Measurements from ENCODE around the gene ZNF579.
"Not testable (repeated sequence)": the region's sequence is repeated elsewhere in the genome, so short reads cannot be mapped to it uniquely, and the experiment has no call there.

The ZNF579 gene

DNA sequence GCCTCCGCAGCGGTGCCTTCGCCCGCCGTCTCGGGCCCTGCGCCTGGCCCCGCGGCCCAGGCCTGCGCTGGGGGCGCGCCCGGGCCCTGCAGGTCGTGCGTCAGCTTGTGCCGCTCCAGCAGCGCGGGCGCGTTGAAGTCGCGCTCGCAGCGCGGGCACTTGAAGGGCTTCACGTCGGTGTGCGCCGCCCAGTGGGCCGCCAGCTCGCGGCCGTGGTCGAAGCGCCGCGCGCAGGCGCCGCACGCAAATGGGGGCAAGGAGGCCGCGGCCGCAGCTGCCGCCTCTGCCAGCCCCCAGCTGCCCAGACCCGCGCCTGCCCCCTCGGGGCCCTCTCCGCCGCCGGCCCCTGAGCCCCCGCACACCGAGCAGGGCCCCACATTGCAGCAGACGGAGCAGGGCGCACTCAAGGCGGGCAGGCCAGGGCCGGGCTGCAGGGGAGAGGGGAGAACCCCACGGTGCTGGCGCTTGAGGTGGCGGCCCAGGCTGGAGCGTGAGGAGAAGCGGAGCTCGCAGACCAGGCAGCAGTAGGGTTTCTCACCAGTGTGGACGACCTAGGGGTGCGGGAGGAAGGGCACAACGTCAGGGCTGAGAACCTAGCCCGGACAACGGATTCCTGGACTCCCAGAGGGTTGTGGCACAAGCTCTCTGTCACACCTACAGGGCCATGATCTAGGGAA lies 12.6 kb upstream of the ZNF579 start:
- no peak for DNase-seq (ENCODE audit: low read depth in 2 of 2)

- DNase-seq (ENCODE audit: low read depth in 2 of 2) = no peak
These were observed 11.9 kb upstream of the ZNF579 start for GRCh38 chr19:55592391-55593090.

GRCh38 chr19:55591555-55591954 lies 10.9 kb upstream of the ZNF579 start:
- no peak for DNase-seq (ENCODE audit: low read depth in 2 of 2)

DNA sequence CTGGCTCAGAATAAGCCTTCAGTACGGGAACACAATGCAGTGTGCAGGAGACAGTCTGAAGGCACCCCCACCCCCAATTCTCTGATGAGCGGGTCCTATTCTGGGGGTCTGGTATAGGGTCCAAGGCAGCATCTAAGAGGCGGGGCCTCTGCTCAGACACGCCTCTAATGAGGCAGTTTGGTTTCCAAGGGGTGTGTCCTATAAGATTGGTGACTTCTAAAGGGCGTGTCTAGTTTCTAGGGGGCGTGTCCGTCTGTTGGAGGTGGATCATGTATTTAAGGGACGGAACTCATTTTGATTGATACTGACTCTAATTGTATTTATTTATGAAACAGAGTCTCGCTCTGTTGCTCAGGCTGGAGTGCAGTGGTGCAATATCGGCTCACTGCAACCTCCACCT lies 10.0 kb upstream of the ZNF579 start:
- no peak for DNase-seq (ENCODE audit: low read depth in 2 of 2)

- no peak for DNase-seq (ENCODE audit: low read depth in 2 of 2)
These were observed 9.5 kb upstream of the ZNF579 start for GRCh38 chr19:55590109-55590508.

DNA sequence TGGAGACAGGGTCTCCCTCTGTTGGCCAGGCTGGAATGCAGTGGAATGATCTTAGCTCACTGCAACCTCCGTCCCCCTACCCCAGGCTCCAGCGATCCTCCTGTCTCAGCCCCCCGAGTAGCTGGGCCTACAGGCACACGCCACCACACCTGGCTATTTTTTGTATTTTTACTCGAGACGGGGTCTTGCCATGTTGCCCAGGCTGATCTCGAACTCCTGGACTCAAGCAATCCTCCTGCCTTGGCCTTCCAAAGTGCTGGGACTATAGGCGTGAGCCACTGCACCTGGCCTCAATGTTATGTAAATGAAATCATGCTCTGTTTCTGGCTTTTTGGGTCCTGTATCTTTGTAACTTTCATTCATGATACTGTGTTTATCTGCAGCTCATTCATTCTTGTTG lies 8.1 kb upstream of the ZNF579 start:
- no peak for DNase-seq (ENCODE audit: low read depth in 2 of 2)

GRCh38 chr19:55586976-55587668 lies 6.5 kb upstream of the ZNF579 start:
- peak; percentile 75 to 78 for DNase-seq (ENCODE audit: low read depth in 2 of 2)

DNA sequence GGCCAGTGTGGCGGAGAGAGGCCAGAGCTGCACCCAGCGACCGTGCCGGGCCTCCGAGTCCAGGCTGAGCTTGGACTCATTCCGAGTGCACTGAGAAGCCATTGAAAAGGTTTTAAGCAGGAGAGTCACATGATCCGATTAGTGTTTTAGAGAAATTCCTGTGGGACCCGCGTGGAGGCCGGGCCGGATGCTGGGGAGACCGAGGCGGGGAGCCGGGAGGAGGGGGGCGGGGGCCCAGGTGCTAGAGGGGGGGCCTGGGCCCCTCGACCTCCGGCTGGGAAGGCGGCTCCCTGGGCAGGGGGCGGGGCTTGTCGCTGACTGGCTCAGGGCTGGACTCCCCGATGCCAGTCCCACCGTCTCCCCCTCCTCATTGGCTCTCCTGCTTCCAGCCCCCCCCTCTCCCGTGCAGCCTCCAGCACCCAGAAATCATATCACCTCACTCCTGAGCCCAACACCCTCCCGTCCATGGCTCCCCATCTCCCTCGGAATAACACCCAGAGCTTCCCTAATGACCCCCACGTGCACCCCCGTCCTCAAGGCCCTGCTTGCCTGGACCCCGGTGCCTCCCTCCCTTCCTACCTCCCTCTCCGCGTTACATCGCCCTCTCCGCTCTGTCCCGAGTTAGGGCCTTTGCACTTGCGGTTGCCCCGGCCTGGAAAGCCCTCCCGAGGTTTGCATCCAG lies 5.2 kb upstream of the ZNF579 start:
- DNase-seq (ENCODE audit: low read depth in 2 of 2) = peak; percentile 72 to 74

DNA sequence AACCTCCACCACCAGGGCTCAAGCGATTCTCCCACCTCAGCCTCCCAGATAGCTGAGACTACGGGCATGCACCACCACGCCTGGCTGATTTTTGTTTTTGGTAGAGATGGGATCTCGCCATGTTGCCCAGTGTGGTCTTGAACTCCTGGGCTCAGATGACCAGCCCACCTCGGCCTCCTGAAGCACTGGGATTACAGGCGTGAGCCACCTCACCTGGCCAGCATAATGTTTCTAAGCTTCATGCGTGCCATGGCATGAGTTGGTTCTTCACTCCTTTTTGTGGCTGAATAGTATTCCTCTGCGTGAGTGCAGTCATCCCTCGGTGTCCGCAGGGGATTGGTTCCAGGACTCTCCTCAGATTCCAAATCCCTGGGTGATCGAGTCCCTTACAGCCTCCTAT lies 4.2 kb upstream of the ZNF579 start:
- no peak for DNase-seq (ENCODE audit: low read depth in 2 of 2)

DNA sequence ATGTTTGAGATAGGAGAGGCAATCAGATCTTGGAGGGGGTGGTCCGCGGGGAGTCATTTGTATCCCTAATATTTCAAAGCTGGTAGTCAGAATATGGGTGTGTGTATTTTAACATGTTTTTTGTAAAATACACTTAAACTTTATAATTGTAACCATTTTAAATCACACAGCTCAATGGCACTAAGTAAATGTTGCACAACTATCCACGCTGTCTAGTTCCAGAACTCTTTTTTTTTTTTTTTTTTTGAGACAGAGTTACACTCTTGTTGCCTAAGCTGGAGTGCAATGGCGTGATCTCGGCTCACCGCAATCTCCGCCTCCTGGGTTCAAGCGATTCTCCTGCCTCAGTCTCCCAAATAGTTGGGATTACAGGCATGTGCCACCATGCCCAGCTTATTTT lies 3.2 kb upstream of the ZNF579 start:
- not testable (repeated sequence) for DNase-seq (ENCODE audit: low read depth in 2 of 2)

DNA sequence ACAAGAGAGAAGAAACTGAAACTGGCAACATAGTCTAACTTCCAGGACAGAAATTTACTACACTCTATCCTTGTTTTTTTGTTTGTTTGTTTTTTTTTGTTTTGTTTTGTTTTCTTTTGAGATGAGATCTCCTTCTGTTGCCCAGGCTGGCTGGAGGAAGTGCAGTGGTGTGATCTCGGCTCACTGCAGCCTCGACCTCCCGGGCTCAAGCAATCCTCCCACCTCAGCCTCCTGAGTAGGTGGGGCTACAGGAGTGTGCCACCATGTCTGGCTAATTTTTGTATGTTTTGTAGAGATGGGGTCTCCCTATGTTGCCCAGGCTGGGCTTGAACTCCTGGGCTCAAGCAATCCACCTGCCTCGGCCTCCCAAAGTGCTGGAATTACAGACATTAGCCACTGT lies 1.6 kb upstream of the ZNF579 start:
- DNase-seq (ENCODE audit: low read depth in 2 of 2) = not testable (repeated sequence)

DNA sequence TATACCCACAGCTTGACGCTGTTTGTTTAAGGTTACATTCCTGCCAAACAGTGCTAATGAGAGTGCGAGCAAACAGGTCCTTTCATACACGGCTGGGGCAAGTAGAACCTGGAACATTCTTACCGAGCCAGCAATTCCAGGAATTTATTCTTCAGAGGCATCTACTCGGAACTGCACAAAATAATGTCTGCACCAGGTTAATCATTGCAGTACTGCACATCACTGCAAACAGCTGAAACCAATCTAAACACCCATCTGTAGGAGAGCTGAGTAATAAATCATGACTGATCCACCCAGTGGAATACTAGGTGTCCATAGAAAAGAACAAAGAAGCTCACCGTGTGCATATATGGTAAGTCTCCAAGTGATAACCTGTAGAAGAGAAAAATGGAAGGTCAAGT lies 1.2 kb upstream of the ZNF579 start:
- no peak for DNase-seq (ENCODE audit: low read depth in 2 of 2)

- no peak for DNase-seq (ENCODE audit: low read depth in 2 of 2)
These were observed 636 bp upstream of the ZNF579 start for GRCh38 chr19:55581145-55581822.

DNA sequence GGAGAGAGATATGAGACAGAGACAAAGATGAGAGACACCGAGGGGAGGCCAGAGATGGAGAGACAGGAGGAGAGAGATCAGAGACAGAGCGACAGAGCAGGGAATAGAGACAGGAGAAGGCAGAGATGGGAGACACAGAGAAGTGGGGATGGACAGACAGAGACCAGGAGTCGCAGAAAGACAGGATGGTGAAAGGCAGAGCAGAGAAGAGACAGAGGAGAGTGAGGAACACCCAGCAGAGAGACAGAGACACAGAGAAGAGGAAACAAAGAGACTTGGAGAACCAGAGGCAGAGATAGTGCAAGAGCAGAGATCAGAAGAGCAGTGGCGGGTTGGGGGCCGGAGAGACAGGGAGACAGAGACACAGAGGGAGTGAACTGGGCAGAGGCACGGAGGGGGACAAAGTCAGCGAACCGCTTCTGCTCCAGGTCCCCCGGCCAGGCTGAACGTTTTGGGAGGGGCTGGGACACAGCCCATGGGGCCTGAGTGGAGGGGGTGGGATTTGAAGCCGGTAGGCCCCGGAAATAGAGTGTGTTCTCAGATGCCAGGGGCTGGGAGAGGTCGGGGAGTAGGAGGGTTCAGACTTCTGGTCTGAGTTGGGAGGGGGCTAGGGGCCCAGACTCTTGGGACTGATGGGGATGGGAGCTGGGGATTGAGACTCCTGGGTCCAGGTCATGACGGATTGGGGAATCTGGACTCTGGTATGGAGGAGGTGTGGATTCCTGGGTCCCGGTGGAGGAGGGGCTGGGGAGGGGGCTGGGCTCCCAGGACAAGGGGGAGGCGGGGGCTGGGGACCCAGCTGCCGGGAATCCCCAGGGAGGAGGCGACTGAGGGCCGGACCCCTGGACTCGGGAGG lies 654 bp downstream of the ZNF579 start:
- no peak for DNase-seq (ENCODE audit: low read depth in 2 of 2)

DNA sequence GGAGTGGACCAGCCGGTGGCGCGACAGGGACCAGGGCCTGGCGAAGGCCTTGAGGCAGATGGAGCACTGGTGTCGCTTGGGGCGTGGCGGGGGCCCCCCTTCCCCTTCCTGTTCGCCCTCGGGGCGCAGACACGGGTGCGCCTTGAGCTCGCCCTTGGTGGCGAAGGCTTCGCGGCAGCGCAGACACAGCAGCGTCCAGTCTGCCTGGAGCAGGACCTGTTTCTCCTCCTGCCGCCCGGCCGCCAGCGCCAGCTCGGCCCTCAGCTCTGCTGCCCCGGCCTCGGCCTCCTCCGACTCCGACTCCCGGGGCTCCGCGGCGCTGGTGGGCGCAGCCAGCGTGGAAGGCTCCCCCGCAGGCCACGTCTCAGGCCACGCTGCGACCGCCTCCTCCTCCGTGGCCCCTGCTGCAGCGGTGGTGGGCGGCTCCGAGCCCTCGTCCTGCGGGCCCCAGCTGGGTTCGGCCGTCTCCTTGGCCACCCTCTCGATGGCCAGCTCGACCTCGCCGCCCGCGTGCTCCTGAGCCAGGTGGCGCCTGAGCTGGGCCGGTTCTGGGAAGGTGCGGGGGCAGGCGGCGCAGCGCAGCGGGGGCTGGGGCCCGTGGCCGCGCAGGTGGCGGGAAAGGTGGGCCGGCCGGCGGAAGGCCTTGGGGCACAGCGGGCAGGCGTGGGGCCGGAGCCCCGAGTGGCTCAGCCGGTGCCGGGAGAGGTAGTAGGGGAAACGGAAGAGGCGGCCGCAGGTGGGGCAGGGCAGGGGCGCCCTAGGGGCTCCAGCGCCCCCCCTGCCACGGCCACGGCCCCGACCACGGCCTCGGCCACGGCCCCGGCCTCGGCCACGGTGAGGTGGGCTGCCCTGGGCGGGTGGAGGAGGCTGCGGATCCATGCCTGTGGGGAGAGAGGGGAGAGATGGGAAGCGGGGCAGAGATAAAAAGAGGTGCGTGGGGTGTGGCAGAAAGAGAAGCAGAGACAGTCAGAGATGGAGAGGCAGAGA lies 1.6 kb downstream of the ZNF579 start:
- no peak for DNase-seq (ENCODE audit: low read depth in 2 of 2)

GRCh38 chr19:55578031-55578760 lies 2.5 kb downstream of the ZNF579 start:
- no peak for DNase-seq (ENCODE audit: low read depth in 2 of 2)

- no peak for DNase-seq (ENCODE audit: low read depth in 2 of 2)
These were observed 3.9 kb downstream of the ZNF579 start for GRCh38 chr19:55576746-55577145.

DNA sequence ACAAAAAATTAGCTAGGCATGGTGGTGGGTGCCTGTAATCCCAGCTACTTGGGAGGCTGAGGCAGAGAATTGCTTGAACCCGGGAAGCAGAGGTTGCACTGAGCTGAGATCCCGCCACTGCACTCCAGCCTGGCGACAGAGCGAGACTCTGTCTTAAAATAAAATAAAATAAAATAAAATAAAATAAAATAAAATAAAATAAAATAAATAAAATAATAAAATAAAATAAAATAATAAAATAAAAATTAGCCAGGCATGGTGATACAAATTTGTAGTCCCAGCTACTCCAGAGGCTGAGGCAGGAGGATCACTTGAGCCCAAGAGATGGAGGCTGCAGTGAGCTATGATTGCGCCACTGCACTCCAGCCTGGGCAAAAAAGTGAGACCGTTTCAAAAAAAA lies 6.7 kb downstream of the ZNF579 start:
- DNase-seq (ENCODE audit: low read depth in 2 of 2) = not testable (repeated sequence)

GRCh38 chr19:55569477-55569876 lies 11.2 kb downstream of the ZNF579 start:
- DNase-seq (ENCODE audit: low read depth in 2 of 2) = not testable (repeated sequence)
